Thoracic aorta endothelial cell (primary cell): ENCODE results near the gene NECTIN3. TPM values are rescaled to one million over a fixed set of nuclear protein-coding genes. Genes with fewer than 3 reads are reported as not detected.

Experiments
- total RNA-seq: library from RNA; depleted of rRNA; stranded (reverse); fragments of >200 nt; gene quantifications from 2 replicates; pipeline ENCODE4 v1.2.3, GENCODE V29; 2012

The NECTIN3 gene
- 95.3 and 95.8 TPM in 2 replicates for total RNA-seq

GRCh38 chr3:111071257-111072030 is at the start of gene NECTIN3:
NECTIN3 (plus strand) TSS chr3:111071816; CDS start chr3:111072018, 202 bp downstream.

